Adipose tissue (tissue), 3 donors: ENCODE measurements around the gene SMOC1. TPM values are rescaled to one million over a fixed set of nuclear protein-coding genes. Genes with fewer than 3 reads are reported as not detected.
"Not testable (repeated sequence)": the region's sequence is repeated elsewhere in the genome, so short reads cannot be mapped to it uniquely, and the experiment has no call there.

Experiments used
- H3K27ac ChIP-seq: one replicate; pipeline ENCODE4 v1.5.1; 2013; ENCODE audit warnings: low read depth, low read length
- WGBS, 3 donors: extraction: QIAGEN DNeasy Blood & Tissue Kit; methylation state at CpG; one replicate each; pipeline ENCODE4 v1.1.7; 2013; 5-methylcytosine and 5-hydroxymethylcytosine counted together
- polyA plus RNA-seq, 3 donors: library from polyadenylated mRNA; stranded (reverse); fragments of 200-250 nt; gene quantifications; one replicate each; pipeline ENCODE4 v1.2.3, GENCODE V29; 2013
- donor health status: healthy with polysubstance abuse.
- donor health status: Bipolar disorder and iron deficiency.
- donor health status: healthy.

Gene SMOC1
- polyA plus RNA-seq, 3 donors, result 3.0 to 7.8 (median 6.7) TPM

- no peak overlapping the region for H3K27ac ChIP-seq
- WGBS, 3 donors, result 62 to 79% (median 76%) methylated on average over 9 of the region's 9 CpGs
Observed at GRCh38 chr14:69887740-69888657, 8.8 kb downstream of the SMOC1 start.

GRCh38 chr14:69891422-69891821, 12.2 kb downstream of the SMOC1 start:
- H3K27ac ChIP-seq, result no peak overlapping the region
- WGBS, 3 donors, result 58 to 83% (median 60%) methylated on average over 8 of the region's 8 CpGs

DNA sequence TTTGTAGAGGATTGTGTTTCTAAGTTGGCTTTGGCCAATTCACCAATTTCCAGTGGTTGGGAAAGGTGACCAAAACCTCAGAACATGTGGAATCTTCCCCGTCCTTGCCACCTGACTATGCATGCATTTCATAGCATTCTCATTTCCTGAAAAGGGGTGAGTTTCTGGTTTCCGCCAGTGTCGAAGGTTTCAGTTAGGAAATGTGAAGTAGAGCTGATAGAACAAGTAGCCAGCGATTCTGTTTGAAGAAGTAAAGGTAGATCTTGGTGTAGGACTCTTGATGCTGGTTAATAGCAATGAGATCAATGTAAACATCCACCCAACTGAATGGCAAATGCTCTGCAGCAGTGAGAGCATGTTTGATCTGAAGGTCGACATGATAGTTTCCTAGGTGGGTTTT, 15.9 kb downstream of the SMOC1 start:
- no peak overlapping the region for H3K27ac ChIP-seq
- 71 to 81% (median 81%) methylated on average over 5 of the region's 5 CpGs for WGBS, 3 donors

GRCh38 chr14:69896080-69896479, 16.9 kb downstream of the SMOC1 start:
- no peak overlapping the region for H3K27ac ChIP-seq
- WGBS, 3 donors, result 94 to 98% (median 94%) methylated on average over 2 of the region's 2 CpGs

GRCh38 chr14:69896972-69897371, 17.8 kb downstream of the SMOC1 start:
- H3K27ac ChIP-seq, result no peak overlapping the region
- 88 to 93% (median 91%) methylated on average over 2 of the region's 2 CpGs for WGBS, 3 donors

DNA sequence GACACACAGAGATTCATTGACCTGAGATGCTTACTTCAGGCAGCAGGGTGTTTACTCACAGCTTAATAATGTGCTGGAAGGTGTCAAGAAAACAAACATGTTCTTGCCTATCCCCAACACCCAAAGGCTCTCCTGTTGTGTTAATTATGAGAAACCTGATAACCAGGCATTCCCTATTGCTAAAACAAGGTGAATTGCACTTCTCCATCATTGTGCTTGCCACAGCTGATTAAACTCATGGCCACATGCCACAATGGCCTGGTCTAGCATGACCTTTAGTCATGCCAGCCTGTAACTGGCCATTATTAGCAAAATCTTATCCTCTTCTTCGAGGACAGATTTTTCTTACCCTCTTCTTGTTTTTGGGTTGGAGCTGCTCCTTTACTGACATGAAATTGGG, 21.4 kb downstream of the SMOC1 start:
- H3K27ac ChIP-seq, result no peak overlapping the region
- WGBS, 3 donors, result 63 to 84% (median 76%) methylated on average over 1 of the region's 1 CpG

DNA sequence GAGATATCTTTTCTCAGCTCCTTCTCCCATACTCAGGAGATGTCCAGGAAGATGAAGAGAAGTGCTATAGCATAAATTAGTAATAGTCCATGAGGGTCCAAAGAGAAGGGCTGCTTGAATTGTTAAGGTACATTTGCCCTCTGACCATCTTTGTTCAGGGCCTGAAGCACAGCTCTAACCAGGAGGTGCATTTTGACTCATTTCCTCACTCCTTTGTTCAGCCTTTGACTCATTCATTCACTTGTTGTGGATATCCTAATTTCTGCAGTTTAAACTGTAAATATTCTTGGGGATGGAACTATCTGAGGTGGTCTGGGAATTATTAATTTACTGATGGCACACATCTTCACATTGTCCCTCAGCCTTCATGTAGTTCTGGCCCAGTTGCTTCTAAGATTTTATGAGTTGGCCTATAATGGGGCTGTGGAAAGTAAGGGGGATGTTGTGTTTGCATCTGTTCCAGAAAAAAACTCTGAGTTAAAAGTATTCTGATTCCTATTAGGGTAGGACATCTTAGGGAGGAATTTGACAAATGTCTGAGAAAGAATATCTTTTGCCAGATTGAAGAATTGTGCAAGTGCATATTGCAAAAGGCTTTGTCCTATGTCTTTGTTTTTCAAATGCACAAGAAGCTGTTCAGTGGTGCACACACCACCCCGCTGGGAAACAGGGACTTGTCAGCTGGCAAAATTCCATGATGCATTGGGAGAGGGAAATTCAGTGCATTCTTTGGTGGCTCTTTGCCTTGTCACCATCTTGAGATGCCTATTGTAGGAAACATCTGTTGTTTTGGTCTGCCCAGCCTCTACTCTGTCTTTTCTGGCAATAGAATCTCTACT, 22.1 kb downstream of the SMOC1 start:
- WGBS, 3 donors, result 42 to 89% (median 46%) methylated on average over 1 of the region's 1 CpG

GRCh38 chr14:69903046-69903445, 23.8 kb downstream of the SMOC1 start:
- not testable (repeated sequence) for H3K27ac ChIP-seq
- WGBS, 3 donors, result 89 to 96% (median 95%) methylated on average over 24 to 29 of the region's 29 CpGs

More for the DNA sequence above, 22.1 kb downstream of the SMOC1 start:
- no peak overlapping the region for H3K27ac ChIP-seq

DNA sequence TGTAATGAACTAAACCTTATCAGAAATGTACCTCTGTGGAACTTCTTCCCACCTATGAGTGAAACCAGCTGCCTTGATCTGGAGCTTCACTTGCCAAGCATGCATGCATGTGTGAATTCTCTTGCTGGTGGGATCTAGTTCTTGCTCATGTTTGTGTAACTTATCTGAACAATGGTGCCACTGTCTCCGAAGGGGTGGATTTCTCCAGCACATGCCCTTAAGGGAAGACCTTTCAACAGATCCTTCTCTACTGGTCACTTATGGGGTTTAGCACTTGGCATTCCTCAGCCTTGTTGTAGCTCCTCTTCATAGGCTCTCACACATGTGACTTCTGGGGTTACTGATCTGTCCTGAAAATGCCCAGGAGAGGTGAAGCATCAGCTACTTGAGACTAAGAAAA, 25.0 kb downstream of the SMOC1 start:
- H3K27ac ChIP-seq, result no peak overlapping the region
- 84 to 87% (median 86%) methylated on average over 1 of the region's 1 CpG for WGBS, 3 donors

DNA sequence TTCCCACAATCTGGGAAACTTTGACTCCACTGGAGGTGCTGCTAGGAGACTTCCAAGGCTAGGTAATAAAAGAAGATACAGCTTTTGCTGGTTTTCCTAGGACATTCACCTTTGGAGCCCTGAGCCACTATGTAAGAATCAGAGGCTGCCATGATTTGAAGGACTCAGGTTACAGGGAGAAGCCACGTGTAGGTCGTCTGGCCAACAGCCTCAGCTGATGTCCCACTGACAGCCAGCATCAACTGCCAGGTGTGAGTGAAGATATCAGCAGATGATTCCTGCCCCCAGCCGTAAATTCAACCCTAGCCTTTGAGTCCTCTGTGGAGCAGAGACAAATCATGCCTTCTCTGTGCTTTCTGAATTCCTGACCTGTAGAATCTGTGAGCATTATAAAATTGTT, 27.0 kb downstream of the SMOC1 start:
- no peak overlapping the region for H3K27ac ChIP-seq
- WGBS, 3 donors, result 42 to 50% (median 43%) methylated on average over 3 of the region's 3 CpGs

- H3K27ac ChIP-seq, result no peak overlapping the region
- 67 to 83% (median 78%) methylated on average over 7 of the region's 7 CpGs for WGBS, 3 donors
Observed at GRCh38 chr14:69909826-69910550, 30.8 kb downstream of the SMOC1 start.

GRCh38 chr14:69910871-69911270, 31.7 kb downstream of the SMOC1 start:
- 78 to 84% (median 80%) methylated on average over 3 of the region's 3 CpGs for WGBS, 3 donors
- no peak overlapping the region for H3K27ac ChIP-seq

- H3K27ac ChIP-seq, result no peak overlapping the region
- WGBS, 3 donors, result 55 to 87% (median 60%) methylated on average over 1 of the region's 1 CpG
Observed at GRCh38 chr14:69913686-69914085, 34.5 kb downstream of the SMOC1 start.

DNA sequence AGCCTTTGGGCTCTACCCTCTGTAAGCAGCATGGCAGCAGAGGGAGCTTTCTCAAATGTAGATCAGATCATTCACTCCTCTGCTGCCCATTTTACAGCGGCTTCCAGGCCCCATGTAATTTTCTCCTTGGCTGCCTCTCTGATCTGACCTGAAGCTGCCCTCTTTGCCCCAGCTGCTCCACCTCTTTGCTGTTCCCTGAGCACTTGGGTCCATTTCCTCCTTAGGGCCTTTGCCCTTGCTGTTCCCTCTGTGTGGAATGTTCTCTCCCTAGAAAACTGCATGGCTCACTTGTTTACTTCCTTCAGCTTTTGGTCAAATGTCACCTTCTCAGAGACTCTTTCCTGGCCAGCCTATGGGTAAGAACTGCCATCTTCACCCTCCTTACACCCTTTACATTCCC, 37.2 kb downstream of the SMOC1 start:
- WGBS, 3 donors, result 76 to 83% (median 81%) methylated on average over 1 of the region's 1 CpG

DNA sequence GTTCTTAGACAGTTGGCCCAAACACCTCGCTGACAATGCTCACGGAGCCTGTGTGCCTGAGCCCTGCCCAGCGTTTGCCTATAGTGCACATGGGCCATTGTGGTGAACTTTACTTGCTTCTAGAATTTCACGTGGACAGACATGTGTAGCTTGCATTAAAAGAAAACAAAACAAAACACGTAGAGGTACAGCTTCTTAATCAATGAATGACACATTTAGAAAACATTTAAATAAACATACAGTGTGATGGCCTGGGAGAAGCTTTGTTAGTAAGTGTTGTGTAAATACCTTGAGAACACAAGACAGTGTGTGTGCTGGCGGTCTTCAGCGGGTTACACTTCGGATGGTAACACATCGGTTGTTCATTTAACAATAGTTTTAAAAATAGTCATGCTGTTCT, 38.1 kb downstream of the SMOC1 start:
- H3K27ac ChIP-seq, result no peak overlapping the region
- 80 to 83% (median 81%) methylated on average over 9 of the region's 9 CpGs for WGBS, 3 donors

More for the DNA sequence above, 37.2 kb downstream of the SMOC1 start:
- no peak overlapping the region for H3K27ac ChIP-seq

- WGBS, 3 donors, result 58 to 79% (median 74%) methylated on average over 1 of the region's 1 CpG
Observed at GRCh38 chr14:69919815-69920214, 40.6 kb downstream of the SMOC1 start.

DNA sequence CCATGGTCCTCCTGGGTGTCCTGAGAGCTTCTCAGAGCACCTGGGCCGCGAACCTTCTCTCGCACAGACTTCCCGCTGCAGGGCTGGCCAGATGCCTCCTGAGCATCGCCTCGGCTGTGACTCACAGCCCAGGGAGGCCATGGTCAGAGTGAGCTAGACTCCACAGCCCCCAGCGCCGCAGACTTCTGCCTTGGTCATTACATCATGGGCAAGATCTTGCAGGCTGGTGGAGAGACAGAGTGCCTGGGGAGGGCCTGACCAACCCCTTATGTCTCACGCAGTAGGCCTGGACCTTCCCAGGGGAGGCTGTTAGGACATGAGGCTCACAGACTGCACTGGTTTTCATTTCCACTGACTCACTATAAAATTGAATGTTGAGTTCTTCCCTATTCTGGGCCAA, 41.8 kb downstream of the SMOC1 start:
- 93 to 97% (median 93%) methylated on average over 9 of the region's 9 CpGs for WGBS, 3 donors

More at GRCh38 chr14:69919815-69920214, 40.6 kb downstream of the SMOC1 start:
- H3K27ac ChIP-seq, result no peak overlapping the region

DNA sequence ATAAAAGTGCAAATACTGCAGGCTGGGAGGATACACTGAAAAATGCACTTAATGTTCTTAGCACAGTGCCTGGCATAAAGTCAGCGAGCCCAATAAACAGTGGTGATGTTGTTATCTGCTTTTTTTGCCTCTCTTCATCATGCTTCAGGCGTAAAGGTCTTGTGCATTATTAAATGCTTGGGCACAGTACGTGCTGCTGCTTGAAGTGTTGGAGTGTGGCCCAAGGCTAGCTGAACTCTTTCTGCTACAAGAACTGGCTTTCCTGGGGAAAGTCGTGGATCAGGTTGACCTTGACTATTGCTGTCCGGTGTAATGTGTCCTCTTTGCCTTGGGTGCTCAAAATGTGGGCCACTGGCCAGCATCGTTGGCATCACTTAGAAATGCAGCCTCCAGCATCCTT, 43.0 kb downstream of the SMOC1 start:
- WGBS, 3 donors, result 32 to 80% (median 77%) methylated on average over 6 of the region's 6 CpGs
- no peak overlapping the region for H3K27ac ChIP-seq

More for the DNA sequence above, 41.8 kb downstream of the SMOC1 start:
- H3K27ac ChIP-seq, result no peak overlapping the region
